Activated CD8-positive, alpha-beta memory T cell treated with anti-CD3 and anti-CD28 coated beads, Interleukin-2, amount 50 U/mL, for 48 hours (primary cell): ENCODE data around the gene PANK4.

Source experiments
- DNase-seq: peaks from one replicate; pipeline ENCODE4 v3.0.0-alpha.2; 2020

PANK4 gene

GRCh38 chr1:2508751-2509150, 17.6 kb downstream of the PANK4 start:
- DNase-seq: no peak

GRCh38 chr1:2508180-2508579, 18.2 kb downstream of the PANK4 start:
- DNase-seq: no peak

GRCh38 chr1:2507744-2508155, 18.6 kb downstream of the PANK4 start:
- no peak for DNase-seq

GRCh38 chr1:2506901-2507565, 19.4 kb downstream of the PANK4 start:
- no peak for DNase-seq

GRCh38 chr1:2506007-2506860, 20.2 kb downstream of the PANK4 start:
- no peak for DNase-seq

GRCh38 chr1:2505461-2505994, 20.9 kb downstream of the PANK4 start:
- DNase-seq: no peak

- no peak for DNase-seq
Observed at GRCh38 chr1:2504949-2505272, 21.5 kb downstream of the PANK4 start.

- DNase-seq: no peak
Observed at GRCh38 chr1:2504225-2504948, 22.0 kb downstream of the PANK4 start.

GRCh38 chr1:2503554-2504224, 22.7 kb downstream of the PANK4 start:
- no peak for DNase-seq

- DNase-seq: no peak
Observed at GRCh38 chr1:2502661-2503553, 23.5 kb downstream of the PANK4 start.

GRCh38 chr1:2502210-2502609, 24.2 kb downstream of the PANK4 start:
- DNase-seq: no peak

- DNase-seq: no peak
Observed at GRCh38 chr1:2501820-2502119, 24.6 kb downstream of the PANK4 start.

GRCh38 chr1:2501041-2501819, 25.2 kb downstream of the PANK4 start:
- DNase-seq: no peak

GRCh38 chr1:2499986-2500596, 26.3 kb downstream of the PANK4 start:
- DNase-seq: no peak

GRCh38 chr1:2499260-2499659, 27.1 kb downstream of the PANK4 start:
- DNase-seq: no peak

GRCh38 chr1:2498648-2499047, 27.7 kb downstream of the PANK4 start:
- DNase-seq: no peak

- DNase-seq: no peak
Observed at GRCh38 chr1:2497891-2498290, 28.5 kb downstream of the PANK4 start.

GRCh38 chr1:2496746-2497145, 29.6 kb downstream of the PANK4 start:
- no peak for DNase-seq

GRCh38 chr1:2496087-2496622, 30.2 kb downstream of the PANK4 start:
- no peak for DNase-seq

- no peak for DNase-seq
Observed at GRCh38 chr1:2495546-2495945, 30.9 kb downstream of the PANK4 start.

- no peak for DNase-seq
Observed at GRCh38 chr1:2495026-2495425, 31.4 kb downstream of the PANK4 start.
